GM19467 (cell line): ENCODE measurements around the gene HOXD4.

Source experiments
- ATAC-seq: cut with Tn5 transposase; IDR thresholded peaks from one replicate; pipeline ENCODE4 v1.9.1; 2021; ENCODE audit warnings: mild to moderate bottlenecking, moderate library complexity; ENCODE audit not compliant: unreplicated experiment

HOXD4 gene

GRCh38 chr2:176170602-176171305 is 19.4 kb downstream of the HOXD4 start:
- no peak for ATAC-seq

GRCh38 chr2:176171351-176172006 is 20.1 kb downstream of the HOXD4 start:
- ATAC-seq: no peak

GRCh38 chr2:176172007-176172894 is 20.9 kb downstream of the HOXD4 start:
- no peak for ATAC-seq

- ATAC-seq: no peak
These were observed 21.7 kb downstream of the HOXD4 start for GRCh38 chr2:176172895-176173566.

- ATAC-seq: no peak
These were observed 22.4 kb downstream of the HOXD4 start for GRCh38 chr2:176173567-176174381.

GRCh38 chr2:176174382-176174823 is 23.1 kb downstream of the HOXD4 start:
- no peak for ATAC-seq

- ATAC-seq: no peak
These were observed 23.7 kb downstream of the HOXD4 start for GRCh38 chr2:176174824-176175708.

- ATAC-seq: no peak
These were observed 24.6 kb downstream of the HOXD4 start for GRCh38 chr2:176175709-176176607.

- no peak for ATAC-seq
These were observed 26.3 kb downstream of the HOXD4 start for GRCh38 chr2:176177580-176178037.

GRCh38 chr2:176178038-176178756 is 26.8 kb downstream of the HOXD4 start:
- no peak for ATAC-seq

GRCh38 chr2:176178757-176179295 is 27.5 kb downstream of the HOXD4 start:
- no peak for ATAC-seq

- ATAC-seq: no peak
These were observed 30.2 kb downstream of the HOXD4 start for GRCh38 chr2:176181551-176181950.

GRCh38 chr2:176182671-176183070 is 31.3 kb downstream of the HOXD4 start:
- no peak for ATAC-seq

- ATAC-seq: no peak
These were observed 33.4 kb downstream of the HOXD4 start for GRCh38 chr2:176184749-176185148.

- ATAC-seq: no peak
These were observed 34.7 kb downstream of the HOXD4 start for GRCh38 chr2:176186024-176186423.

GRCh38 chr2:176187200-176187898 is 36.0 kb downstream of the HOXD4 start:
- ATAC-seq: no peak
